Tibial nerve (tissue), 4 donors: ENCODE results near the gene VEGFB.

ENCODE experiments used
- CTCF ChIP-seq, 5 experiments: fragments of 200-600 bp in 3 of 5; fragments of 450-650 bp in 2 of 5; sonication (generic) in 3 of 5; IDR thresholded peaks; one replicate each; pipeline ENCODE4 v1.5.1; 2016 to 2019; ENCODE audit warnings: antibody characterized with exemption in 5 of 5, mild to moderate bottlenecking in 3 of 5, moderate library complexity in 2 of 5
- EP300 ChIP-seq, 2 donors: sonication (generic); formaldehyde crosslinking; IDR thresholded peaks; one replicate each; pipeline ENCODE4 v1.6.1; 2017; ENCODE audit warnings: antibody characterized with exemption in 2 of 2, mild to moderate bottlenecking in 1 of 2
- POLR2A ChIP-seq, 2 donors: fragments of 450-650 bp; IDR thresholded peaks; one replicate each; pipeline ENCODE4 v1.6.1; 2017; ENCODE audit warnings: antibody characterized with exemption in 2 of 2, mild to moderate bottlenecking in 2 of 2, moderate library complexity in 2 of 2

DNA sequence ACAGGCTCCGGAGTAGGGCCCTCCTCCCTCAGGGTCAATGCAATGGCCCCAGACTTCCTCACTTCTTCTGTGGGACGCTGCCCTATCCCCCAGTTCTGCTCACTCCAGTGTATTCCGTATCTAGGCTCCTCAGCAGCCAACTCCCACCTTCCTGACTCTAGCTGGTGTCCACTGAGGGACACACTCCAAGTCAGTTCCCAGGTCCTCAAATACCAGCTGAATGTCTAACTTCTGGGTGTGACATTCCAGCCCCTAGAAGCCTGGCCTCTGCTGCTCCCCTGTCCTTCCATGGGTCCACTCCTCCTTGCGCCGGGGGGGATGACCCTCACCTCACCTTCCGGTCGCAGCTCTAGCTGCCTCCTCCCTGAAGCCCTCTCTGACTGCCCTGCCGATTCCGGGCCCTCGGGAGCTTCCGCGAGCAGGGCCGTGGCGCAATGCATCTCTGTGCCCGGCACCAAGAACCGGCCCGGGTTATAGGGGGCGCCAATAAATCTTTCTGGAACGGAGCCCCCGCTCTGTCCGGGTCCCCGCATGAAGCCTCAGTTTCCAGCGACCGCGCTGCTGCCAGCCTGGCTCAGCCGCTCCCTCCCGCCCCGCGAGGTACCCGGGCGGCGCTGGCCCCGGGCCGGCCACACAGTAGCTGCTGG is 34.6 kb downstream of the VEGFB start:
- TF ChIP-seq EP300 (IDR thresholded peaks at IDR 0.05) = no peak
- TF ChIP-seq CTCF (IDR thresholded peaks at IDR 0.05) = no peak
- no peak for TF ChIP-seq POLR2A (IDR thresholded peaks at IDR 0.05)
